GM23338 (cell line): Measurements from ENCODE around the gene ZNF580. TPM values are rescaled to one million over a fixed set of nuclear protein-coding genes. Genes with fewer than 3 reads are reported as not detected.
A peak's percentile ranks its signal among the peaks of the same experiment; 100 is the strongest.

Source experiments
- ATAC-seq: fragments of 200-7000 bp; cut with Tn5 transposase; 3 replicates; pipeline ENCODE4 v1.9.1; 2020
- DNase-seq: peaks from one replicate; pipeline ENCODE4 v3.0.0-alpha.2; 2015; ENCODE audit warnings: low spot score
- H2AFZ ChIP-seq: fragments of 200-600 bp; sonication (generic); 2 replicates; pipeline ENCODE4 v1.8.0; 2016; ENCODE audit warnings: antibody characterized with exemption, mild to moderate bottlenecking, moderate library complexity
- H3F3A ChIP-seq: fragments of 200-600 bp; sonication (generic); replicated peaks from 2 replicates; pipeline ENCODE4 v1.8.0; 2017; ENCODE audit warnings: antibody characterized with exemption, mixed run types, low read depth
- H3K27ac ChIP-seq: fragments of 200-600 bp; sonication (generic); 2 replicates; pipeline ENCODE4 v1.6.1; 2016; ENCODE audit warnings: low read depth
- H3K27me3 ChIP-seq: fragments of 200-600 bp; sonication (generic); 2 replicates; pipeline ENCODE4 v1.8.0; 2016; ENCODE audit warnings: mild to moderate bottlenecking, mixed run types, moderate library complexity; ENCODE audit not compliant: insufficient read depth
- H3K36me3 ChIP-seq: fragments of 200-600 bp; sonication (generic); 2 replicates; pipeline ENCODE4 v1.8.0; 2016; ENCODE audit warnings: mild to moderate bottlenecking; ENCODE audit not compliant: insufficient read depth
- H3K4me1 ChIP-seq: fragments of 200-600 bp; sonication (generic); 2 replicates; pipeline ENCODE4 v1.8.0; 2016; ENCODE audit warnings: mild to moderate bottlenecking, moderate library complexity; ENCODE audit not compliant: insufficient read depth
- H3K4me2 ChIP-seq: fragments of 200-600 bp; sonication (generic); 2 replicates; pipeline ENCODE4 v1.7.1; 2017; ENCODE audit warnings: mixed run types
- H3K4me3 ChIP-seq: fragments of 200-600 bp; sonication (generic); 2 replicates; pipeline ENCODE4 v1.6.1; 2016; ENCODE audit warnings: mixed run types
- H3K79me2 ChIP-seq: fragments of 200-600 bp; sonication (generic); replicated peaks from 2 replicates; pipeline ENCODE4 v1.8.0; 2017; ENCODE audit warnings: mild to moderate bottlenecking; ENCODE audit not compliant: insufficient read depth
- H3K9me2 ChIP-seq: fragments of 200-600 bp; sonication (generic); 2 replicates; pipeline ENCODE4 v1.8.0; 2017; ENCODE audit not compliant: insufficient read depth
- H4K20me1 ChIP-seq: fragments of 200-600 bp; sonication (generic); replicated peaks from 2 replicates; pipeline ENCODE4 v1.8.0; 2017; ENCODE audit warnings: mild to moderate bottlenecking; ENCODE audit not compliant: insufficient read depth
- H3K27ac Mint-ChIP-seq: 2 replicates; pipeline ENCODE4 v1.8.0; 2020; ENCODE audit warnings: inconsistent platforms, mild to moderate bottlenecking, moderate library complexity, mixed read lengths
- H3K27me3 Mint-ChIP-seq: 3 replicates; pipeline ENCODE4 v1.8.0; 2022; ENCODE audit warnings: low read depth, mild to moderate bottlenecking, moderate library complexity, mixed read lengths, inconsistent platforms; ENCODE audit not compliant: insufficient read depth, poor library complexity
- H3K36me3 Mint-ChIP-seq: 3 replicates; pipeline ENCODE4 v1.8.0; 2021; ENCODE audit warnings: low read depth, mild to moderate bottlenecking, inconsistent platforms, moderate library complexity, mixed read lengths
- H3K4me1 Mint-ChIP-seq: 3 replicates; pipeline ENCODE4 v1.8.0; 2020; ENCODE audit warnings: mild to moderate bottlenecking, inconsistent platforms, mixed read lengths
- H3K4me3 Mint-ChIP-seq: 3 replicates; pipeline ENCODE4 v1.8.0; 2021; ENCODE audit warnings: moderate library complexity, mild to moderate bottlenecking, inconsistent platforms, mixed read lengths
- H3K9me3 Mint-ChIP-seq: 3 replicates; pipeline ENCODE4 v1.8.0; 2020; ENCODE audit warnings: moderate library complexity, mild to moderate bottlenecking, inconsistent platforms, mixed read lengths
- CREB1 ChIP-seq: fragments of 250-450 bp; sonication (Bioruptor Pico); IDR thresholded peaks from 2 replicates; pipeline ENCODE4 v1.5.0; 2020; ENCODE audit warnings: low read depth, mild to moderate bottlenecking, moderate library complexity
- CTCF ChIP-seq, 2 experiments: fragments of 200-600 bp in 1 of 2; sonication (generic) in 1 of 2; conservative IDR thresholded peaks; 2 replicates each; pipeline versions ENCODE4 v1.5.1 to v1.6.1; 2016 to 2017; ENCODE audit warnings: antibody characterized with exemption in 2 of 2, low read depth in 2 of 2, mild to moderate bottlenecking in 2 of 2, moderate library complexity in 1 of 2
- EZH2 ChIP-seq: fragments of 200-600 bp; sonication (generic); IDR thresholded peaks from one replicate; pipeline ENCODE4 v1.8.0; 2017; ENCODE audit warnings: antibody characterized with exemption, mild to moderate bottlenecking, low read depth; ENCODE audit not compliant: unreplicated experiment
- JUNB ChIP-seq: IDR thresholded peaks from one replicate; pipeline ENCODE4 v1.6.1; 2016; ENCODE audit warnings: antibody characterized with exemption; ENCODE audit not compliant: unreplicated experiment
- polyA plus RNA-seq: library from polyadenylated mRNA; unstranded; fragments of >200 nt; fragmentation: Nextera tagmentation; extraction: Ambion mirVana; gene quantifications from 2 replicates; pipeline ENCODE4 v1.2.1, GENCODE V29; 2016
- total RNA-seq: library from RNA; depleted of rRNA; stranded (reverse); fragments of >200 nt; shearing (Covaris generic); gene quantifications from 2 replicates; pipeline ENCODE4 v1.2.3, GENCODE V29; 2014
- TF ChIP-seq, protein P1 (sequence below): IDR thresholded peaks from one replicate; pipeline ENCODE4 v1.6.1; 2018; ENCODE audit warnings: antibody characterized with exemption; ENCODE audit not compliant: unreplicated experiment
- TF ChIP-seq, protein P2 (sequence below): fragments of 250-450 bp; sonication (Bioruptor Pico); IDR thresholded peaks from 2 replicates; pipeline ENCODE4 v1.5.0; 2020; ENCODE audit warnings: mild to moderate bottlenecking, moderate library complexity

ZNF580 gene
- total and polyA plus RNA-seq, 2 experiments from 2014 or later = 18.7 to 23.6 TPM

DNA sequence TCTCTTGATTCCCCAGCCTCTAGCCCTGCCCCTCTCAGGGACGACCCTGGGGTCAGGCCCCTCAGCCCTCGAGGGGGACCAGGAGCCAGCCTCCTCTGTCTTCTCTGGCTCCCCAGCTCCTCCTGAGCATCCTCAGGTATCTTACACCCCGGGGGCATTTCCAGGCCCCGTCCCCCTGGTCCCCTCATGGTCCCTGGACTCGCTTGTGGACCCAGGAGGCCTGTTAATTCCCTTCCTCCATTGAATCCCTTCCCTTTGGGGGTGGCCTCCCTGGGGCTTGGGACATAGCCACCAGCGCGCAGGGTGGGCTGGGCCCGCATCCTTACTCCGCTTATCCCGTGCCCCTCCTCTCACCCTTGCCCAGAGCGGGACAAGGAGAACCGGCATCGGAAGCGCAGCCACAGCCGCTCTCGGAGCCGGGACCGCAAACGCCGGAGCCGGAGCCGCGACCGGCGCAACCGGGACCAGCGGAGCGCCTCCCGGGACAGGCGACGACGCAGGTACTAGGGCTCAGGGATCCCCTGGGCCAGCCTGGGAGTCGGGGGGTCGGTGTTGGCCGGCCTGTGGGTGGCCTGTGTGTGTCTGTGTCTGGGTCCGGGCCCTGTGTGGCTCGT, 18.2 kb downstream of the ZNF580 start:
- Histone ChIP-seq H4K20me1 (peaks cover 62% of the 10 kb centered on the region), H3K4me1 (peaks cover 27% of the 10 kb centered on the region), H3K79me2 (peaks cover 86% of the 10 kb centered on the region), H3K9me2 (no peaks in the 10 kb centered on the region), H3K36me3 (peaks cover 22% of the 10 kb centered on the region), H3K27me3 (no peaks in the 10 kb centered on the region), H2AFZ (no peak overlapping the region), H3K27ac (peak overlapping the region; percentile 55; the same call in 1 of the 2 replicates), H3K4me2 (peak overlapping the region; percentile 60; the same call in 1 of the 2 replicates), H3K4me3 (no peak overlapping the region), H3F3A (peaks cover 22% of the 10 kb centered on the region)
- ATAC-seq (no peak), DNase-seq (no peak)
- TF ChIP-seq, protein P1, sequence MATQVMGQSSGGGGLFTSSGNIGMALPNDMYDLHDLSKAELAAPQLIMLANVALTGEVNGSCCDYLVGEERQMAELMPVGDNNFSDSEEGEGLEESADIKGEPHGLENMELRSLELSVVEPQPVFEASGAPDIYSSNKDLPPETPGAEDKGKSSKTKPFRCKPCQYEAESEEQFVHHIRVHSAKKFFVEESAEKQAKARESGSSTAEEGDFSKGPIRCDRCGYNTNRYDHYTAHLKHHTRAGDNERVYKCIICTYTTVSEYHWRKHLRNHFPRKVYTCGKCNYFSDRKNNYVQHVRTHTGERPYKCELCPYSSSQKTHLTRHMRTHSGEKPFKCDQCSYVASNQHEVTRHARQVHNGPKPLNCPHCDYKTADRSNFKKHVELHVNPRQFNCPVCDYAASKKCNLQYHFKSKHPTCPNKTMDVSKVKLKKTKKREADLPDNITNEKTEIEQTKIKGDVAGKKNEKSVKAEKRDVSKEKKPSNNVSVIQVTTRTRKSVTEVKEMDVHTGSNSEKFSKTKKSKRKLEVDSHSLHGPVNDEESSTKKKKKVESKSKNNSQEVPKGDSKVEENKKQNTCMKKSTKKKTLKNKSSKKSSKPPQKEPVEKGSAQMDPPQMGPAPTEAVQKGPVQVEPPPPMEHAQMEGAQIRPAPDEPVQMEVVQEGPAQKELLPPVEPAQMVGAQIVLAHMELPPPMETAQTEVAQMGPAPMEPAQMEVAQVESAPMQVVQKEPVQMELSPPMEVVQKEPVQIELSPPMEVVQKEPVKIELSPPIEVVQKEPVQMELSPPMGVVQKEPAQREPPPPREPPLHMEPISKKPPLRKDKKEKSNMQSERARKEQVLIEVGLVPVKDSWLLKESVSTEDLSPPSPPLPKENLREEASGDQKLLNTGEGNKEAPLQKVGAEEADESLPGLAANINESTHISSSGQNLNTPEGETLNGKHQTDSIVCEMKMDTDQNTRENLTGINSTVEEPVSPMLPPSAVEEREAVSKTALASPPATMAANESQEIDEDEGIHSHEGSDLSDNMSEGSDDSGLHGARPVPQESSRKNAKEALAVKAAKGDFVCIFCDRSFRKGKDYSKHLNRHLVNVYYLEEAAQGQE = no peak
- TF ChIP-seq, protein P2, sequence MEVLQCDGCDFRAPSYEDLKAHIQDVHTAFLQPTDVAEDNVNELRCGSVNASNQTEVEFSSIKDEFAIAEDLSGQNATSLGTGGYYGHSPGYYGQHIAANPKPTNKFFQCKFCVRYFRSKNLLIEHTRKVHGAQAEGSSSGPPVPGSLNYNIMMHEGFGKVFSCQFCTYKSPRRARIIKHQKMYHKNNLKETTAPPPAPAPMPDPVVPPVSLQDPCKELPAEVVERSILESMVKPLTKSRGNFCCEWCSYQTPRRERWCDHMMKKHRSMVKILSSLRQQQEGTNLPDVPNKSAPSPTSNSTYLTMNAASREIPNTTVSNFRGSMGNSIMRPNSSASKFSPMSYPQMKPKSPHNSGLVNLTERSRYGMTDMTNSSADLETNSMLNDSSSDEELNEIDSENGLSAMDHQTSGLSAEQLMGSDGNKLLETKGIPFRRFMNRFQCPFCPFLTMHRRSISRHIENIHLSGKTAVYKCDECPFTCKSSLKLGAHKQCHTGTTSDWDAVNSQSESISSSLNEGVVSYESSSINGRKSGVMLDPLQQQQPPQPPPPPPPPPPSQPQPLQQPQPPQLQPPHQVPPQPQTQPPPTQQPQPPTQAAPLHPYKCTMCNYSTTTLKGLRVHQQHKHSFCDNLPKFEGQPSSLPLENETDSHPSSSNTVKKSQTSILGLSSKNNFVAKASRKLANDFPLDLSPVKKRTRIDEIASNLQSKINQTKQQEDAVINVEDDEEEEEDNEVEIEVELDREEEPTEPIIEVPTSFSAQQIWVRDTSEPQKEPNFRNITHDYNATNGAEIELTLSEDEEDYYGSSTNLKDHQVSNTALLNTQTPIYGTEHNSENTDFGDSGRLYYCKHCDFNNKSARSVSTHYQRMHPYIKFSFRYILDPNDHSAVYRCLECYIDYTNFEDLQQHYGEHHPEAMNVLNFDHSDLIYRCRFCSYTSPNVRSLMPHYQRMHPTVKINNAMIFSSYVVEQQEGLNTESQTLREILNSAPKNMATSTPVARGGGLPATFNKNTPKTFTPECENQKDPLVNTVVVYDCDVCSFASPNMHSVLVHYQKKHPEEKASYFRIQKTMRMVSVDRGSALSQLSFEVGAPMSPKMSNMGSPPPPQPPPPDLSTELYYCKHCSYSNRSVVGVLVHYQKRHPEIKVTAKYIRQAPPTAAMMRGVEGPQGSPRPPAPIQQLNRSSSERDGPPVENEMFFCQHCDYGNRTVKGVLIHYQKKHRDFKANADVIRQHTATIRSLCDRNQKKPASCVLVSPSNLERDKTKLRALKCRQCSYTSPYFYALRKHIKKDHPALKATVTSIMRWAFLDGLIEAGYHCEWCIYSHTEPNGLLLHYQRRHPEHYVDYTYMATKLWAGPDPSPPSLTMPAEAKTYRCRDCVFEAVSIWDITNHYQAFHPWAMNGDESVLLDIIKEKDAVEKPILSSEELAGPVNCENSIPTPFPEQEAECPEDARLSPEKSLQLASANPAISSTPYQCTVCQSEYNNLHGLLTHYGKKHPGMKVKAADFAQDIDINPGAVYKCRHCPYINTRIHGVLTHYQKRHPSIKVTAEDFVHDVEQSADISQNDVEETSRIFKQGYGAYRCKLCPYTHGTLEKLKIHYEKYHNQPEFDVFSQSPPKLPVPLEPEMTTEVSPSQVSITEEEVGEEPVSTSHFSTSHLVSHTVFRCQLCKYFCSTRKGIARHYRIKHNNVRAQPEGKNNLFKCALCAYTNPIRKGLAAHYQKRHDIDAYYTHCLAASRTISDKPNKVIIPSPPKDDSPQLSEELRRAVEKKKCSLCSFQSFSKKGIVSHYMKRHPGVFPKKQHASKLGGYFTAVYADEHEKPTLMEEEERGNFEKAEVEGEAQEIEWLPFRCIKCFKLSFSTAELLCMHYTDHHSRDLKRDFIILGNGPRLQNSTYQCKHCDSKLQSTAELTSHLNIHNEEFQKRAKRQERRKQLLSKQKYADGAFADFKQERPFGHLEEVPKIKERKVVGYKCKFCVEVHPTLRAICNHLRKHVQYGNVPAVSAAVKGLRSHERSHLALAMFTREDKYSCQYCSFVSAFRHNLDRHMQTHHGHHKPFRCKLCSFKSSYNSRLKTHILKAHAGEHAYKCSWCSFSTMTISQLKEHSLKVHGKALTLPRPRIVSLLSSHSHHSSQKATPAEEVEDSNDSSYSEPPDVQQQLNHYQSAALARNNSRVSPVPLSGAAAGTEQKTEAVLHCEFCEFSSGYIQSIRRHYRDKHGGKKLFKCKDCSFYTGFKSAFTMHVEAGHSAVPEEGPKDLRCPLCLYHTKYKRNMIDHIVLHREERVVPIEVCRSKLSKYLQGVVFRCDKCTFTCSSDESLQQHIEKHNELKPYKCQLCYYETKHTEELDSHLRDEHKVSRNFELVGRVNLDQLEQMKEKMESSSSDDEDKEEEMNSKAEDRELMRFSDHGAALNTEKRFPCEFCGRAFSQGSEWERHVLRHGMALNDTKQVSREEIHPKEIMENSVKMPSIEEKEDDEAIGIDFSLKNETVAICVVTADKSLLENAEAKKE (CRISPR knock-in tag) = no peak
- TF ChIP-seq EZH2 (no peak), CTCF (conservative IDR thresholded peaks at IDR 0.05; ENCODE audit: low read depth in 2 of 2) (no peak), JUNB (no peak), CREB1 (CRISPR knock-in tag) (no peak)
- Mint-ChIP-seq H3K27me3 (peaks cover 21% of the 10 kb centered on the region), H3K27ac (peak overlapping the region; percentile 24), H3K4me1 (peaks cover 36% of the 10 kb centered on the region), H3K36me3 (peaks cover 71% of the 10 kb centered on the region), H3K9me3 (no peaks in the 10 kb centered on the region; the same call in 1 of the 3 replicates), H3K4me3 (peak overlapping the region; percentile 35; the same call in 1 of the 3 replicates)
